ENCODE results near the gene APOL6.

DNA sequence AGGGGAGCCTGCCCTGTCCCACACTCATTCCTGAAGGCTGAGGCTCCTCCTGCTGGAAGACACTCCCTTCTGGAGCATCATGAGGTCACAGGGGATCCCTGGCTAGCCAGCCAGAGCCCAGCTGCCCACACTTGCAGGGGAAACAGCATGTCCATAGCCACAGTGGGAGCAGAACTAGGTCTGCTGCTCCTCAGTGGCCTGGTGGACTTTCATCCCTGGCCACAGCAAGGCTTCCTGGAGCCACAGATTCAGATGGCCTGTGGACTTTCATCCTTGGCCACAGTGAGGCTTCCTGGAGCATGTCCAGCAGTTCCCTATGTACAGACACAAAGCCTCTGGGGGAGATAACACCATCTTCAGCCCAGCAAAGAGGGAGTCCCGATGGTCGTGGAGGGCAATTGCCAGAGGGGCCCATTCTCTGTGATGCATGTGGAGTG, 5.9 kb upstream of the APOL6 start:
- no peak for TF ChIP-seq REST (tag by site-specific recombination; IDR thresholded peaks at IDR 0.05)
- TF ChIP-seq ZNF138 (tag by site-specific recombination; IDR thresholded peaks at IDR 0.05; ENCODE audit: borderline replicate concordance): no peak
